Body of pancreas (tissue), 4 donors: ENCODE measurements around the gene ETS2.

Experiments
- POLR2A ChIP-seq, 3 donors: fragments of 450-650 bp; IDR thresholded peaks; one replicate each; pipeline ENCODE4 v1.6.1; 2016; ENCODE audit warnings: antibody characterized with exemption in 3 of 3, mild to moderate bottlenecking in 2 of 3
- TF ChIP-seq, protein P1 (sequence below), 7 experiments: fragments of 450-650 bp in 4 of 7; fragments of 200-600 bp in 3 of 7; sonication (generic) in 3 of 7; IDR thresholded peaks; one replicate each; pipeline ENCODE4 v1.5.1; 2016 to 2019; ENCODE audit warnings: antibody characterized with exemption in 7 of 7

- TF ChIP-seq, protein P1, sequence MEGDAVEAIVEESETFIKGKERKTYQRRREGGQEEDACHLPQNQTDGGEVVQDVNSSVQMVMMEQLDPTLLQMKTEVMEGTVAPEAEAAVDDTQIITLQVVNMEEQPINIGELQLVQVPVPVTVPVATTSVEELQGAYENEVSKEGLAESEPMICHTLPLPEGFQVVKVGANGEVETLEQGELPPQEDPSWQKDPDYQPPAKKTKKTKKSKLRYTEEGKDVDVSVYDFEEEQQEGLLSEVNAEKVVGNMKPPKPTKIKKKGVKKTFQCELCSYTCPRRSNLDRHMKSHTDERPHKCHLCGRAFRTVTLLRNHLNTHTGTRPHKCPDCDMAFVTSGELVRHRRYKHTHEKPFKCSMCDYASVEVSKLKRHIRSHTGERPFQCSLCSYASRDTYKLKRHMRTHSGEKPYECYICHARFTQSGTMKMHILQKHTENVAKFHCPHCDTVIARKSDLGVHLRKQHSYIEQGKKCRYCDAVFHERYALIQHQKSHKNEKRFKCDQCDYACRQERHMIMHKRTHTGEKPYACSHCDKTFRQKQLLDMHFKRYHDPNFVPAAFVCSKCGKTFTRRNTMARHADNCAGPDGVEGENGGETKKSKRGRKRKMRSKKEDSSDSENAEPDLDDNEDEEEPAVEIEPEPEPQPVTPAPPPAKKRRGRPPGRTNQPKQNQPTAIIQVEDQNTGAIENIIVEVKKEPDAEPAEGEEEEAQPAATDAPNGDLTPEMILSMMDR (IDR thresholded peaks at IDR 0.05): no peak
- no peak for TF ChIP-seq POLR2A (IDR thresholded peaks at IDR 0.05)
These were observed 11.6 kb upstream of the ETS2 start for GRCh38 chr21:38793926-38794713.
